HG02610 (cell line): ENCODE measurements around the gene PCK2.
"Not testable (repeated sequence)": the region's sequence is repeated elsewhere in the genome, so short reads cannot be mapped to it uniquely, and the experiment has no call there.

Experiments used
- ATAC-seq: cut with Tn5 transposase; IDR thresholded peaks from one replicate; pipeline ENCODE4 v1.9.1; 2021; ENCODE audit warnings: mild to moderate bottlenecking, moderate library complexity; ENCODE audit not compliant: unreplicated experiment

PCK2 gene

DNA sequence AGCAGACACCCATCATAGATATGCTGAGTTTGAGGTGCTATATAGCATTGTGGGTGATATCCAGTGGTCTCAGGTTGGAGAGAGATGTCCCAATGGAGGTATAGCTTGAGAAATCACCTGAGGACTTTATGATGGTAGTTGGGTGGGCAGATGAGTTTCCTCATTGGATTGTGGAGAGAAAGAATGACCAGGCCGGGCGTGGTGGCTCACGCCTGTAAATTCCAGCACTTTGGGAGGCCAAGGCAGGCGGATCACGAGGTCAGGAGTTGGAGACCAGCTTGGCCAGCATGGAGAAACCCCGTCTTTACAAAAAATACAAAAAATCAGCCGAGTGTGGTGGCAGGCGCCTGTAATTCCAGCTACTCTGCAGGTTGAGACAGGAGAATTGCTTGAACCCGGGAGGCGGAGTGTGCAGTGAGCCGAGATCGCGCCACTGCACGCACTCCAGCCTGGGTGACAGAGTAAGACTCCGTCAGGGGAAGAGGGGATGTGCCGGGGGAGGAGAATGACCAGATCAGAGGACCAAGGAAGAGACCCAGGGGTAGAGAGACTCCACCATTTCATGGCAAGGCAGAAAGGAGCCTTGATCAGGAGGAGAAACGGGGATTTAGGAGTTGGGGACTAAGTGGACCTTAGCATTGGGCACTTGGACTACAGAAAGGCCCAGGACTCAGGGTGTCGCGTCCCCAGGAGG lies 757 bp upstream of the PCK2 start:
- no peak for ATAC-seq

GRCh38 chr14:24094841-24095270 lies 745 bp downstream of the PCK2 start:
- ATAC-seq, result no peak

GRCh38 chr14:24095271-24096068 lies 1.4 kb downstream of the PCK2 start:
- peak; percentile 81 for ATAC-seq

DNA sequence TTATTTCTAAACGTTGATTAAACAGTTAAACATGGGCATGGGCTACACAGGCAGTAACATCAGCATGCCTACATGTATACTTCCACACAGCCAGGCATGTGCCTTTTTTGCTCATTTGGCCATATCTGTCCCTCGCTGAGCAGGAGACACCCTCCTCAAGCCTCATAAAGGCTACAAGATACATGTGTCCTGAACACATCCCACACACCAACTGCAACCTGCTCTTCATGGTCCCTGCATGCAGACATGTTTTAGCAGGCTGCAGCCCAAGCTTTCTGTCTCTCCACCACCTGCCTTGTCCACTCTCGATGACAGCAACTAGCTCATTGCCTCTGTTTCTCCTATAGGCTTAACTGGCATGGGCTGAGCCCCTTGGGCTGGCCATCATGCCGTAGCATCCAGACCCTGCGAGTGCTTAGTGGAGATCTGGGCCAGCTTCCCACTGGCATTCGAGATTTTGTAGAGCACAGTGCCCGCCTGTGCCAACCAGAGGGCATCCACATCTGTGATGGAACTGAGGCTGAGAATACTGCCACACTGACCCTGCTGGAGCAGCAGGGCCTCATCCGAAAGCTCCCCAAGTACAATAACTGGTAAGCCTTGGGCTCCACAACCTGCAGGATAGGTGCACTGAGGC lies 2.6 kb downstream of the PCK2 start:
- no peak for ATAC-seq

- ATAC-seq, result no peak
Observed at GRCh38 chr14:24098229-24098926, 4.3 kb downstream of the PCK2 start.

GRCh38 chr14:24098927-24099813 lies 5.1 kb downstream of the PCK2 start:
- ATAC-seq, result no peak

DNA sequence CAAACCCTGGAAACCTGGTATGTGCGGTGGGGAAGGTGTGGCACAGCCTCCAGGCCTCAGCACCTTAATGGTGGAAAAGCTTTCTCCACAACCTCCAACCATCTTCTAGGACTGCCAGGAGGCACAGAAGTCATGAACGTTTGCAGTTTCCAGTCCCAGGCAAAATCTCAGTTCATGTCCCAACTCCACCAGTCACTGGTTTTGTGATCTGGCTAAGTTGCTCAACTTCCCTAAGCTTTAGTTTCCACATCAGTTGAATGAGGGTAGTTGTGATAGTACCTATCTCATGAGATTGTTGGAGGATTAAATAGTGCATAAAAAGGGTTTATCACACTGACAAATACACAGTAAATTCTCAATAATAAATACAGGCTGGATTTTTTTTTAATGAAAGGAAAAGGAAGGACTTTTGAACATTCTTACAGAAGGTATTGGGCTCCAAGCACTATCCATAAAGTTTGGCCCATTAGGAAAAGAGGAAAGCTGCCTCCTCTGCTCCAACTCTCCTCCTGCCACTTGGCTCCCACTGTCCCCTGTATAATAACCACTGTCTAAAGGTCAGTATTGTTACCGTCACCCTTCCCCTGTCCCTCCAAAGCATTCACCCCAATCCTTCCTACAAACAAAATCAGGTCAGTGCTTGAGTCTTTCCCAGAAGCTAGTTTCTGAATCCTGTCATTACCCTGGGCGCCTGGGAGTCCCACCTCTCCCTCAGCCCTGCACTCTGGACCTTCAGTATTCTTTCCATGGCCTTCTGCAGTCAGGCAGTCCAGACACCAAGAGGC lies 6.3 kb downstream of the PCK2 start:
- ATAC-seq, result no peak

DNA sequence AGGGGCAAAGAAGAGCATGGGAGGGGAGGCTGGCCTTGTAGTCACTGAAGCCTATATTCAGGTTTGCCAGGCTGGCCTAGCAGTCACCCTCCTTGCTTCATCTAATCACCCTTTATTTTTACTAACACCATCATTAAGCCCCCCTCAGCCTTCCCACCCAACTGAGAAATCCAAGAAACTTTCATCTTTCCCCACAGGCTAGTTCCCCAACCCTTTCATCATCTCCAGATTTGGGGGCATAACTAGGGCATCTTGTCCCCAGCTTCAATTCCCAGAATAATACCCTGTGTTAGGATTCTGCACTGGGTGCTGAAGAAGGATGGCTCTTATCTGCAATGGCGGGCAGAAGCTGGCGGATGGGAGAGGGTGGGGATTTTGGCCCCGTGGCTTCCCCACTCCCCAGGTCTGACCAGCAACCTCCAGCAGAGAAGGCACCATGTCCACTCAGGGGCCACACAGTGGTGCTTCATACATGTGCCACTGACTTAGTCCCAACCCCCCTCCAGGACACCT lies 6.9 kb downstream of the PCK2 start:
- ATAC-seq, result no peak

DNA sequence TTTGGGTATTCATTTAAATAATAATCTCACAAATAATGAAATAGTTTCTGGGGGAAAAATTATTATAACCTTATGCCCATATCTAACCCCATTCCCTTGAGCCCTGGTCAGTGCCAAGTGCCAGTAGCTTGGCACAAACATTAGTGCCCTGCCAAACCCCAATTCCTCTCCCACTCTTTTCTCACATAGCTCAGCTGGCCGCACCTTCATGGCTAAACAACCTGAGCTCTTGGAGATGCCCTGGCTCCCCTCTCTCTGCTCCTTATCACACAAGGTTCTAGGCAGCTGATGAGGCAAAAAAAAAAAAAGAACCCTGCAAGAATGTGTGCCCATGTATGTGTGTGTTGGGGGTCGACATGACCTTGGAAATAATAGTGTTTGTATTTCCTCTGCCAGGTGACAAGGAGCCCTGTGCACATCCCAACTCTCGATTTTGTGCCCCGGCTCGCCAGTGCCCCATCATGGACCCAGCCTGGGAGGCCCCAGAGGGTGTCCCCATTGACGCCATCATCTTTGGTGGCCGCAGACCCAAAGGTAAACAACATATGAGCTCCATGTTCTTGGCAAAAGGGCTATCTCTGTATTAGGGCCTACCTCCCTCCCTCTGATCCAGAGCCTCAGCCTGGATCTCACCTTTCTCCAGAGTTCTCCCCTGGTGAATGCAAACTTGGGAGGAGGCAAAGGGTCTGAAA lies 8.4 kb downstream of the PCK2 start:
- ATAC-seq, result no peak

DNA sequence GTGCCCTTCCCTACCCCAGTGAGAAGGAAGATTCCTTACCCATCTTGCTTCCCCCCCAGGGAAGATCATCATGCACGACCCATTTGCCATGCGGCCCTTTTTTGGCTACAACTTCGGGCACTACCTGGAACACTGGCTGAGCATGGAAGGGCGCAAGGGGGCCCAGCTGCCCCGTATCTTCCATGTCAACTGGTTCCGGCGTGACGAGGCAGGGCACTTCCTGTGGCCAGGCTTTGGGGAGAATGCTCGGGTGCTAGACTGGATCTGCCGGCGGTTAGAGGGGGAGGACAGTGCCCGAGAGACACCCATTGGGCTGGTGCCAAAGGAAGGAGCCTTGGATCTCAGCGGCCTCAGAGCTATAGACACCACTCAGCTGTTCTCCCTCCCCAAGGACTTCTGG lies 9.3 kb downstream of the PCK2 start:
- ATAC-seq, result no peak

GRCh38 chr14:24105609-24106239 lies 11.6 kb downstream of the PCK2 start:
- ATAC-seq, result not testable (repeated sequence)

DNA sequence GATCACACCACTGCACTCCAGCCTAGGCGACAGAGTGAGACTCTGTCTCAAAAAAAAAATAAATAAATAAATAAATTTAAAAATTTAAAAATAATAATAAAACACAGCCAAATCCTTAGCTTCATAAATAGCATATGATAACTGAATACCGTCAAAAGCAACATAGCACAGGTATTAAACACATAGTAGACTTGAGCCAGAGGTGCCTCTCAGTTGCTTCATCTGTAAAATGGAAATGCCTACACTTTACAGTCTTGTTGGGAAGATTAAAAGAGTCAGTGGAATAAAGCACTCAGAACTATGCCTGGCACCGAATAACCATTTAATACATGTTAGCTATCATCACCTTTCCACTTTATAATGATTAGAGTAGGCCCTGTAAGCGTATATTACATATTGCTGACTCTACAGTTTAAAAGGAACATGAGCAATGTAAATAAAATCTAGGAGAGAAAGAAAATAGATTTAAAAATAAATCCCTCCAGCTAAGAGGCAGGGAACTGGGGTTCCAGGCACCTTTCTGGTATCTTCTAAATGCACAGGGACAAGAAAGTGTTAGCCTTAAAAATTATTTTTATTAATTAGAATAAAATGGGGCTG lies 12.7 kb downstream of the PCK2 start:
- ATAC-seq, result no peak

DNA sequence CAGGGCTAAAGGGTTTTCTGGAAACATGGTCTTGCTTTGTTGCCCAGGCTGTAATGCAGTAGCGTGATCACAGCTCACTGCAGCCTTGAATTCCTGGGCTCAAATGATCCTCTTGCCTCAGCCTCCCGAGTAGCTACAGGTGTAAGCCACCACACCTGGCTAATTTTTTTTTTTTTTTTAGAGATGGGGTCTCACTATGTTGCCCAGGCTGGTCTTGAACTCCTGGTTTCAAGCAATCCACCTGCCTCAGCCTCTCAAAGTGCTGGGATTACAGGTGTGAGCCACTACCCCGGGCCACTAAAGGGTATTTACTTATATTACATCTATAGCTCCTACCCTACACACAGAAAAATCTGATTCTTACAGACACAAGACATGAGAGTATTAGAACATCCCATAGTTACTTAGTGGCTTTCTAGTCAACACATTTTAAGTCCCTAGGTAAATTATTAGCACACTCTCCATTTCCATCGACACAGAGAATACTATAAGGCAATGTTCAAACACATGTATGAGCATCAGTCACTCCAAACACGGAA lies 14.3 kb downstream of the PCK2 start:
- ATAC-seq, result no peak

- no peak for ATAC-seq
Observed at GRCh38 chr14:24110060-24110459, 15.9 kb downstream of the PCK2 start.

DNA sequence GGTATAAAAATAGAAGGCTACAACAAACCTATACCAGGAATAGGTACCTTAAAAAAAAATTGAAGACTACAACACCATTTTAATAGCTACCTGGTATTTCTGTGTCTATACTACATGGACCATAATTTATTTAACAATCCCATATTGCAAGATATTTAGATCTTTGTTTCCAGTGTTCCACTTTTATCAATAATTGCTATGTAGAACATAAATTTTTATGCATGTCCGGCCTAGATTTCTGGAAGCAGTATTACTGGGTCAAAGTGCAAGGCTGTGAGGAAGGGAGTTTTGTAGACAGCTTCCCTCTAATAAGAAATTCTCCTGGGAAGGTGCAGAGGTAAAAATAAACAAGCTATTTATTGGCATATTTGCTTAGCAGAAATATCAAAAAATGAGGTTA lies 16.4 kb downstream of the PCK2 start:
- ATAC-seq, result no peak

- no peak for ATAC-seq
Observed at GRCh38 chr14:24113379-24113800, 19.3 kb downstream of the PCK2 start.

- ATAC-seq, result peak; percentile 21
Observed at GRCh38 chr14:24113801-24114531, 19.9 kb downstream of the PCK2 start.
